HG03565 (cell line): ENCODE measurements around the gene CNOT9.

Experiments
- ATAC-seq: cut with Tn5 transposase; IDR thresholded peaks from one replicate; pipeline ENCODE4 v1.9.1; 2021; ENCODE audit warnings: mild to moderate bottlenecking, moderate library complexity; ENCODE audit not compliant: unreplicated experiment

CNOT9 gene

DNA sequence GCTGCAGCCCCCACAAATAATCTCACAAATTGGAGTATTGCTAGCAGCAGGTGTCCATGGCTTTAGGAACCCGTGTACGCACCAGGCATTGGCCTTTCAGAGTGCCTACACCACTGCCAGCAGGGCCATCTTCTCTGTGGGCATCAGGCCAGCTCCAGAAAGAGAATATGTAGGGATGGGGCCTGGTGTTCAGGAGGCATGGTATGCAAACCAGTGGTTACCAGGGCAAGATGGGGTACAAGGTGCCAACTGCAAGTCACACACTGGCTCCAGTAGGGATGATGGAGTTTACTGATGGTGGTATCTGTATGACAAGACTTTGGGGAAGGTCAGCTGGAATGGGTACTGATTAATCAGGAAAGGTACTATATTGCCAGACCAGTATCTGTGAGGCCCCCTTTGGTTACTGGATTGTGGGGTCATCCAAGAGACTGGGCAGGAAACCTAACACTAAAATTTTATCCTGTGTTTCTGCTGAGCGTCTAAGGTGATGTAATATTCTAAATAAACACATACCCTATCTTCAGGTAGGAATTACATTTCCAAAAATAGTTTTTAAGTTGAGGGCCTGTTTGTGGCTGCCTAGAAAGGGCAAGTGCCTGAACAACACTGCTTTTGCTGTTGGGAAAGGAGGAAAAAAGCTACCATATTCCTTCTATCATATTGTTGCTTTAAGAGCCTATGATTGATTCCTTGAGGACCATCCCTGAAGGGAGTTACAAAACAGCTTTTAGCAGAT lies 9.0 kb downstream of the CNOT9 start:
- ATAC-seq, result no peak

DNA sequence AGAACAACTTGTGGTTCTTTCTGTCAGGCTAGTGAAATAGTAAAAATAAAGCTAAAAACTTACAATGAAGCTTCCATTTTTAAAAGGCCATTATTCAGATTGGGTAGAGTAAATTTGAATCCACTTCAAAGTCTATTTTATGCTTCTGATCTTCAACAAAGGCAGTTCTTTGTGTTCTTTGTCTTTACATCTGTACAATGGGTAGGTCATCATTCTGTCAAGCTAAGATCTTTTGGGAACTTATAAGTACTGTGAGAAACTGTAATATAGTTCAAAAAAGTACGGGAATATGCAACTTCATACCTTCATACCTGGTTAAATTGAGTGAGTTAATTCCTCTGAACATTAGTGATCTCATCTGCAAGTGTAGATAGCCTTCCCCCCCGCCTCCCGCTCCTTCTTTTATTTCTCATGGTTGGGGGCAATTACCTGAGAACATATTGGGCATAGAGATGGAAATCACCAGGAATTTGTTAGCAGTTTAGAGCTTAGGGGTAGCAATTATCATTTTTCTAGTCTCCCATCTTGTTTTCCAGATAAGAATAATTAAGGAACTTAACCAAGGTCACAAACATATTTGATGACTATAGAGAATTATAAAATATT lies 9.7 kb downstream of the CNOT9 start:
- no peak for ATAC-seq

DNA sequence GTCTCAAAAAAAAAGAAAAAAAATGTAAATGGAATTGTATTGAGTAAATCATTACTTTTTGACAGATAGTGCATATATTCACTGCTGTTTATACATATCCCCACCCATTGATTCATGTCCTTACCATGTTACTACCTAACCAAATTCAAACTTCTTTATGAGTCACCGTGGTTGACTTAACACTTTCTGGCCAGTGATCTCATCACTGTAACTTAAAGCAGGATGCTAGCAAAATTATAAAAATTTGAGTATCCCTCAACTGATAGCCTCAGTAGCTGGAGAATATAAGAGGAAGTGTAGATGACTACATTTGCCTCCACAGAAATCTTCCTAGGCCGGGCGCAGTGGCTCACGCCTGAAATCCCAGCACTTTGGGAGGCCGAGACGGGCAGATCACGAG lies 13.4 kb downstream of the CNOT9 start:
- ATAC-seq, result peak; percentile 51

DNA sequence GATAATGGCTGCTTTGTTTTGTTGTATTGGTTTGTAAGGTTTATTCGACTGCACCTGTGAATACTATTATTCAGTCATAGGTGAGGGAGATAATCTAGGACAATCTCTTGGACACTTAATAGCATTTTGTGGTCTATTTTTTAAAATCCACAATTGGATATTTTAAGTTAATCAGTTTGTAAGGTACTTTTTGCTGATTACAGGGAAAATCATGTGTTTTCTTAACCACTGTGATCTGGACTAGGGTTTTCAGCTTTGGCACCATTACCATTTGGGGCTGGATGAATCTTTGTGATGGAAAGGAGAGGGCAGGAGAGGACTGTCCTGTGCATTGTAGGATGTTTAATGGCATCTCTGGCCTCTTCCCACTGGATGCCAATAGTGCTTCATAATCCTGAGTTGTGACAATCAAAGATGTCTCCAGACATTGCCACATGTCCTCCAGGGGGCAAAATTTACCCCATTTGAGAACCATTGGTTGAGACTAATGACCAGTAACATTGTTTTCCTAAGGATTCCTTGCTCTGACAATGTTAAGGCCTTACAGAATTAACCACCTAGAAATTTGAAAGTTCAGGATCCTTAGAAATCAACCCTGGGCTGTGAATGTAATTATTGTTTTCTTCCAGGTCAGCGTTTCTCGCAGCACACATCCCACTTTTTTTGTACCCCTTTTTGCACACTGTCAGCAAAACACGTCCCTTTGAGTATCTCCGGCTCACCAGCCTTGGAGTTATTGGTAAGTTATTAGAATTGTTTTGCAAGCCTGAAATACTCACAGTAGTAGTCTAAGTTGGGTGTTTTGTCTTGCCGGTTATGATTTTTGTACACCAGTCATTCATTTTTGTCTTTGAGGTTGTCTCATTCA lies 15.6 kb downstream of the CNOT9 start:
- ATAC-seq, result no peak

DNA sequence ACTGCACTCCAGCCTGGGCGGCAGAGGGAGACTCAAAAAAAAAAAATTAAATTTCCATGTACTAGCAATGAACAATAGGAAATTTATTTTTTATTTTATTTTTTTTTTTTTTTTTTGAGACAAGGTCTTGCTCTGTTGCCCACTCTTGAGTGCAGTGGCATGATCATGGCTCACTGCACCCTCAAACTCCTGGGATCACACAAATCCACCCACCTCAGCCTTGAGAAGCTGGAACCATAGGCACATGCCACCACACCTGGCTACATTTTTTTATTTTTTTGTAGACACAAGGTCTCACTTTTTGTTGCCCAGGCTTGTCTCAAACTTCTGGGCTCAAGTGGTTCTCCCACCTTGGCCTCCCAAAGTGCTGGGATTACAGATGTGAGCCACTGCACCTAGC lies 16.9 kb downstream of the CNOT9 start:
- no peak for ATAC-seq

DNA sequence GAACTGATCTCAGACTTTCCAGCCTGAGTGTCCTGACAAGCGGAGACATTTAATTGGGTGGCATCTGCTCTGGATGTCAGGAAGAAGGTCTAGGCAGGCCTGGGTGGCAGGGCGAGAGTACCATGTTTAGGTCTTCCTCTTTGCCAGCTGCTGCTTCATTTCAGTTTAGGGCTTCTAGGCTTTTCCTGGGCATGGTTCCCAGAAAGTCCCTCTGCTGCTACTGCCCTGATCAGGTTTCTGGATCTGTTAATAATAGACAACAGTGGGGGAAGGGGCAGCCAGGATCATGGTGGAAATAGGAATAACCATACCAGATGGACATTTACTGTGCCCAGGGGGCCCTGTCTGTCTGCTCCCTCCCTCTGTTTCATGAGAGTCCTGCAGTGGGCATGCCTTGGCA lies 36.8 kb downstream of the CNOT9 start:
- no peak for ATAC-seq

DNA sequence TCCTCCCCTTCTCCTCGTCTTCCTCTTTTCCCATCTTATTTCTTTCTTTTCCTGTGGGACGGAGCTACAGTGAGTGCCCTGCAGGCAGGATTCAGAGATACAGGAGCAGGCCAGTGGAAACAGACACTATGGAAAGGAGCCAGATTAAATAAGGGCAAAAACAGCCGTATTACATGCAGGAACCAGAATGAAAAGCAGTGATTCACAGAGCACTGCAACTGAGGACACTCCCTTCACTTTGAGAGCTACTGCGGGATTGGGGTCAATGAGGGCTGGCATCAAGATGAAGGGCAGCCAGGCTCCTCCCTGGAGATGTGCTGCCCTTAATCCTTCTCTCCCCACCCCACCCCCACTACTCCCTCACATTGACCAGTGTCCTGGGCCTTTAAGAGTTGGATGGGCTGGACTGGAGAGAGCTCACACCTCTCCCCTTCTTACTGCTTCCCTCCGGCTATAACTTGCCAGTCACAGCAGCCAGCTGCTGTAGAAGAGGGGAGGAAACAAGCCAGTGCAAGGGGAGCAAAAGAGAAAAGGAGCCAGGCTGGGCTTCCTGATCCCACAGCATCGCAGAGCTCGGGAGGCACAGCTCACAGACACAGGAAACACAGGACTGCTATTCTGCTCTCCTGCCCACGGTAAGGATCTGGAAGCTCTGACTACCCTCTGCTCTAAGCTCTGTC lies 38.9 kb downstream of the CNOT9 start, which contains the start of gene PLCD4:
Gene PLCD4, plus strand, starts transcription at position 464 of the 680 bp plus-strand sequence. CDS start 7,841 bp downstream, outside the sequence.
- no peak for ATAC-seq

DNA sequence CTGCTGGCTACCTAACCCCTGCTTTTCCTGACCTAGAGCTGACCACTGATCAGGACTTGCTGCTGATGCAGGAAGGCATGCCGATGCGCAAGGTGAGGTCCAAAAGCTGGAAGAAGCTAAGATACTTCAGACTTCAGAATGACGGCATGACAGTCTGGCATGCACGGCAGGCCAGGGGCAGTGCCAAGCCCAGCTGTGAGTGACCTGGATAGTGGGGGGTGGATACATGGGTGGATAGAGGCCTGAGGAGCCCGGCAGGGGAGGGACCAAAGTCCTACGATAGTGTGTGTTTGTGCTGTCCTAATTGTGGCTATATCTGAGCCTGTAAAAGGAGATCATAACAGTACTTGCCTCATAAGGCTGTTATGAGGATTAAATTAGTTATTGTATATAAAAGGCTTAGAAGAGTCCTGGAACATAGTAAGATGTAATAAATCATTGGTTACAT lies 47.3 kb downstream of the CNOT9 start:
- ATAC-seq, result no peak

DNA sequence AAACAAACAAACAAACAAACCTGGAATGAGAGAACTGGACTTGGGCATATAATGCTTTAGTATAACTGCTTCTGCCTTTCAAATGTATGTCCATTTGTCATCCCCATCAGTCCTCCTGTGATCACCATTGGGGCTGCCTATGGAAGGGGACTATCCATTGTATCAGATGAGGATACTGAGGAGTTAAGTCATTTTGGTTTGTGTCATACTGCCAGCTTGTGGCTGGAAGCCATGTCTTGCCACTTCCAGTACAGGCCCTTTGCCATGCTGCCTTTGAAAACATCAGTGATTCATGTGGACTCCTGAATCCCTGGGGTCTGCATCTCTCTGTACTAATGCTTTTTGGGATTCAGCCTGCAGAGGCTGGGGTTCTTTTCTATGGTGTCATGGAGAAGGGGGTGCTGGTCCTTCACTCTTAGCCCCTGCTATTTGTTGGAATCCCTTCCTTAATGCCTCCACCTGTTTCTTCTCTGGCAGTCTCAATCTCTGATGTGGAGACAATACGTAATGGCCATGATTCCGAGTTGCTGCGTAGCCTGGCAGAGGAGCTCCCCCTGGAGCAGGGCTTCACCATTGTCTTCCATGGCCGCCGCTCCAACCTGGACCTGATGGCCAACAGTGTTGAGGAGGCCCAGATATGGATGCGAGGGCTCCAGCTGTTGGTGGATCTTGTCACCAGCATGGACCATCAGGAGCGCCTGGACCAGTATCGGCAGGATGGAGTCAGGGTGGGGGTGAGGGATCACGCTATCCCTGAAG lies 49.6 kb downstream of the CNOT9 start:
- ATAC-seq, result no peak

DNA sequence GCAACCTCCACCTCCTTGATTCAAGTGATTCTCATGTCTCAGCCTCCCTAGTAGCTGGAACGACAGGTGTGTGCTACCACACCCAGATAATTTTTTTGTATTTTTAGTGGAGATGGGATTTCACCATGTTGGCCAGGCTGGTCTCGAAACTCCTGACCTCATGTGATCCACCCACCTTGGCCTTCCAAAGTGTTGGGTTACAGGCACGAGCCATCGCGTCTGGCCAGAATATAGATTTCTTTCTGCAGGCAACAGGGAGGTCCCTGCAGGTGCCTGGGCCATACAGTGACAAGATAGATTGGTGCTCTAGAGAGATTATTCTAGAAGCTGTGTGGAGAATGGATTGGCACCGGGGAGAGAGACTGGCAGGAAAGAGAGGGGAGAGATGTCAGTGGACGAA lies 52.4 kb downstream of the CNOT9 start:
- no peak for ATAC-seq

DNA sequence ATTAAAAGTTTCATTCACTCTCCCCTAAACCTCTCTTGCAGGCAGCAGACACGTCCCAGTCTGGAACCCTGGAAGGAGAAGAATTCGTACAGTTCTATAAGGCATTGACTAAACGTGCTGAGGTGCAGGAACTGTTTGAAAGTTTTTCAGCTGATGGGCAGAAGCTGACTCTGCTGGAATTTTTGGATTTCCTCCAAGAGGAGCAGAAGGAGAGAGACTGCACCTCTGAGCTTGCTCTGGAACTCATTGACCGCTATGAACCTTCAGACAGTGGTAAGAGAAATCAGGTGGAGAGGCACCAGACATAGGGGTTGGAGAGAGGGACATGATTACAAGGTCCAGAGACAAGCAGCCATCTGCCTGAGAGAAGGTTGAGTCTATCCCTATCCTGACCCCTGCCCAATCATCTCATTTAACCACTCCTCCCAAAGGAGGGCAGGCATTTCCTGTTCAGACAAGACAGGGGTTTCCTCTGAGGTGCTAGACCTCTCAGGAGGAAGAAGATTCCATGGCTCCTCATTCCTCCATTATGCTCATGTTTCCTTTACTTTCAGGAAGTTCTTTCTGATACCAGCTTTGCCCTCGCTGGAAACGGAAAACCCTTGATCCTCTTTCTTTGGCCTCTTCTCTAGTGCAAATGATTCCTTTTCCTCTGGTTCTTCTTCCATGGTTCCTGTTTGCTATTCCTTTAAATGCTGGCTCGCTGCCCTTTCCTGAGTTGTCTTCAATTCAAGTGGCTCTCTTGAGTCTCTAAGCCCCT lies 54.1 kb downstream of the CNOT9 start:
- ATAC-seq, result no peak

DNA sequence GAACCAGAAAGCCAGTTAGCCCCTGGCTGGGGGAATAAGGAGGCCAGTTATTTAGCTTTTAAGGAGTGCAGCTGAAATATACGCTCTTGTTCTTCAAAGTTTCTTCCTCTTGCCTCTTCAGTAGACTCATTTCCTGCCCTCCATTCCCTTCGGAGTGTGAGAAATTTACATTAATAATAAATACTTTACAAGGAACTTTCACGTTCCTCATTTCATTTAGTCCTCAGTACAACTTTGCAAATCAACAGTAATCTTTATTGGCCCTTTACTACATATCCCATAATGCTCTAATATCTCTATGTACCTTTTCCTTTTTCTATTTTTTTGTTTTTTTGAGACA lies 54.7 kb downstream of the CNOT9 start:
- ATAC-seq, result no peak

DNA sequence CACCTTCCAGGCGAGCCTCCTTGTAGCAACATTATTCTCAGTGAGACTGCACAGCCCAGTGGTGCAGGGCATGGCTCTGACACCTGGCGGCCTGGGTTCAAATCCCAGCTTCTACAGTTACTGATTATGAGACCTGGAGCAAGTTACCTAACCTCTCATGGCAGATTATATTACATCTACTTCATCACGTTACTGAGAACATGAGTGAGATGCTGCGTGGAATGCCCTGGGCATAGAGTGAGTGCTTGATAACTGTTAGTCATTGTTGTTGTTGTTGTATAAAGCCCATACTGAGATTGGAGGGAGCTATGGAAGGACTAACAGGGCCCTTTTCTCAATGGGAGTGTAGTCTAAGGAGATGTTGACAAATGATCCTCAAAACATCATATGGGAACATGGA lies 57.7 kb downstream of the CNOT9 start:
- ATAC-seq, result no peak

DNA sequence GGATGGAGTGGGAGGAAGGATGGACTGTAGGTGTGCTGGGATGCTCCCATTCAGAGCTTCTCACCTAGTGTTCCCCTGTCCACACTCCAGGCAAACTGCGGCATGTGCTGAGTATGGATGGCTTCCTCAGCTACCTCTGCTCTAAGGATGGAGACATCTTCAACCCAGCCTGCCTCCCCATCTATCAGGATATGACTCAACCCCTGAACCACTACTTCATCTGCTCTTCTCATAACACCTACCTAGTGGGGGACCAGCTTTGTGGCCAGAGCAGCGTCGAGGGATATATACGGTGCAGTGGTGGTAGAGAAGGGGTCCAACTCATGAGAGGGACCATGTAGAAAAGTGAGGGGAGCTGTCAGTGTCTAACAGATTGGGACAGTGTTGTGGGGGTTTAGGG lies 59.3 kb downstream of the CNOT9 start:
- no peak for ATAC-seq

DNA sequence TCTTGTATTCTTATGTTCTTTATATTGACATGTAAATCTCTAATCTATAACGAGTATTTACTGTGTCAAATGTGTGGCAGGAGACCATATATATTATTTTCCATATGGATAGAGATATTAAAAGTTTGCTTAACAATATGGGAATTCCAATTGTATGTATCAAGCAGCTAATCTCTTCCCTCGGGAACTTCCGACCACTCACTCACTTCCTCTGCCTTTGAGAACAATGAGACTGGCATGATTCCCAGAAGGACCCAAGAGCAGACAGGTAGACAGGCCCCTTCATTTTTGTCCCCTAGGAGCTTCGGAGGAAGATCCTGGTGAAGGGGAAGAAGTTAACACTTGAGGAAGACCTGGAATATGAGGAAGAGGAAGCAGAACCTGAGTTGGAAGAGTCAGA lies 63.2 kb downstream of the CNOT9 start:
- no peak for ATAC-seq

DNA sequence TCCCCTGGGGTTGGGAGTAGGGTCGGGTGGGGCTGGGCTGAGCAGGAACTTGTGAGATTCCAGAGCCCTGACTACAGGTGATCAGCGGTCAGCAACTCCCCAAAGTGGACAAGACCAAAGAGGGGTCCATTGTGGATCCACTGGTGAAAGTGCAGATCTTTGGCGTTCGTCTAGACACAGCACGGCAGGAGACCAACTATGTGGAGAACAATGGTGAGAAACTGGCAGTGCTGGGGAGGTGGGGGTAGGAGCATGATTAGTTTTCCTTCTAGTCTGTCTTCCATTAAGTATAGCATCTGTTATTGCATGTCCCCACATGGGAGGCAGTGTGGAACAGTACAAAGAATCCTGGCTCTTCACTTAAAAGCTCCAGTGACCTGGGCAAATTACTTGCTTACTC lies 67.1 kb downstream of the CNOT9 start:
- ATAC-seq, result no peak

DNA sequence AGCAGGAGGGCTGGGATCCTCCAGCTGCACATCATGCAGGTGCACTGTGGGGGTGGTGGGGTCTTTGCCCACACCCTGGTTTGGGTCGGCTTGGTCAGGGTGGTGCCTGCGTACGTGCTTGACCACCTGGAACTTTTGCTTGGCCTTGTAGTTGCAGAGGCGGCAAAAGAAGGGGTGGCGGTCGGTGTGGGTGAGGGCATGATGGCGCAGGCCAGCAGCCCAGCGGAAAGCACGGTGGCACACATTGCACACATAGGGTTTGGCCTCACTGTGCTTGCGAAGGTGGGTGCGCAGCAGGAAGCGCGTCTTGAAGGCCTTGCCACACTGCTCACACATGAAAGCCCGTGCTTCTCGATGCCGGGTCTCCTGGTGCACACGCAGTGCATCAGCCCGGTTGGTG lies 69.7 kb downstream of the CNOT9 start:
- ATAC-seq, result no peak

DNA sequence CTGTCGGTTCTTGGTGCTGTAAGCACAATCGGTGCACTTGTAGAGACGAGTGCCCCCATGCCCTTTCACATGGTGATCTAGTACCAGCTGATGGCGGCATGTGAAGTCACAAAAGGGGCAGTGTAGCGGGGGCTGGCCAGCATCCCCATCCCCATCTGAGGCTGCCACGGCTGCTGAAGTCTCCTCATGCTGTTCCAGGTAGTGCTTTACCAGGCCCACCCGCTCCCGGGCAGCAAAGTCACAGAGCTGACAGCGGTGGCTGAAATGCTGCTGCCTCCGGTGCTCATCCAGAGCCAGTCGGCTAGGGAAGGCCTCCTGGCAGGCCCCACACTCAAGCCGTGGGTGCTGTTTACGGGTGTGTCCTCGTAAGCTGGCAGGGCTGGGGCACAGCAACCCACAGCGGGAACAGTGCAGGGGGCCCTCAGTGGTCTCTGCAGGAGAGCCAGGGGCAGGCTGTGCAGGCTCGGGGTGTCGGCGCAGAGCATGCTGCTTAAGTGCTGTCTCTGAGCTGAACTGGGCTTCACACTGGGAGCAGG lies 73.5 kb downstream of the CNOT9 start:
- no peak for ATAC-seq

DNA sequence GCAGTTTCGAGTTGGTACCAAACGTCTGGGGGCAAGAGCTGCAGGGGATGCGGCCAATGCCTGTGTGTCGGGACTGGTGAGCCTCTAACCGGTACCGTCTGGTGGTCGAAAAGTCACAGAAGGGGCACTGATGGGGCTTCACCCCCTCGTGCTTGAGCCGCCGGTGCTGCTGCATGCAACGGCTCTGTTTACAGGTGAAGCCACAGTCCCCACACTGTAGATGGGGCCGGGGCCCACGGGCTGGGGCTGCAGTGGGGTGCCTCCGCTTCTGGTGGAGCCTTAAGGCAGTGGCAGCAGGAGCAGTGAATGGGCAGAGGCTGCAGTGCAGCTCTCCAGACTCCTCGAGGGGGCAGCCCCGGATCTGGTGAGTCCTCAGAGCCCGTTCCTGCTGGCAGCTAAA lies 74.1 kb downstream of the CNOT9 start:
- no peak for ATAC-seq
